DND-41 (cell line): ENCODE data around the gene NAT10.
"Not testable (repeated sequence)": the region's sequence is repeated elsewhere in the genome, so short reads cannot be mapped to it uniquely, and the experiment has no call there.

Experiments
- EZH2 ChIP-seq: IDR thresholded peaks from 3 replicates; pipeline ENCODE4 v1.6.1; 2012; ENCODE audit warnings: borderline replicate concordance, low read depth, mild to moderate bottlenecking, moderate library complexity, low read length, inconsistent platforms; ENCODE audit not compliant: severe bottlenecking
- TF ChIP-seq, protein P1 (sequence below): IDR thresholded peaks from 2 replicates; pipeline ENCODE4 v1.5.1; 2012; ENCODE audit warnings: borderline replicate concordance, low read length, moderate library complexity, mild to moderate bottlenecking; ENCODE audit not compliant: poor library complexity, severe bottlenecking; ENCODE audit errors: extremely low read depth

DNA sequence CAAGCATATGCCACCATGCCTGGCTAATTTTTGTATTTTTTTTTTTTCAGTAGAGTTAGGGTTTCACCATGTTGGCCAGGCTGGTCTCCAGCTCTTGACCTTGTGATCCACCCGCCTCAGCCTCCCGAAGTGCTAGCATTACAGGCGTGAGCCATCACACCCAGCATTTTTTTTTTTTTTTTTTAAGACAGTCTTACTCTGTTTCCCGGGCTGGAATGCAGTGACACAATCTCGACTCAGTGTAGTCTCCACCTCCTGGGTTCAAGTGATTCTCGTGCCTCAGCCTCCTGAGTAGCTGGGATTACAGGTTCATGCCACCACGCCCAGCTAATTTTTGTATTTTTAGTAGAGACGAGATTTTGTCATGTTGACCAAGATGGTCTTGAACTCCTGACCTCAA, 38.7 kb upstream of the NAT10 start:
- TF ChIP-seq, protein P1, sequence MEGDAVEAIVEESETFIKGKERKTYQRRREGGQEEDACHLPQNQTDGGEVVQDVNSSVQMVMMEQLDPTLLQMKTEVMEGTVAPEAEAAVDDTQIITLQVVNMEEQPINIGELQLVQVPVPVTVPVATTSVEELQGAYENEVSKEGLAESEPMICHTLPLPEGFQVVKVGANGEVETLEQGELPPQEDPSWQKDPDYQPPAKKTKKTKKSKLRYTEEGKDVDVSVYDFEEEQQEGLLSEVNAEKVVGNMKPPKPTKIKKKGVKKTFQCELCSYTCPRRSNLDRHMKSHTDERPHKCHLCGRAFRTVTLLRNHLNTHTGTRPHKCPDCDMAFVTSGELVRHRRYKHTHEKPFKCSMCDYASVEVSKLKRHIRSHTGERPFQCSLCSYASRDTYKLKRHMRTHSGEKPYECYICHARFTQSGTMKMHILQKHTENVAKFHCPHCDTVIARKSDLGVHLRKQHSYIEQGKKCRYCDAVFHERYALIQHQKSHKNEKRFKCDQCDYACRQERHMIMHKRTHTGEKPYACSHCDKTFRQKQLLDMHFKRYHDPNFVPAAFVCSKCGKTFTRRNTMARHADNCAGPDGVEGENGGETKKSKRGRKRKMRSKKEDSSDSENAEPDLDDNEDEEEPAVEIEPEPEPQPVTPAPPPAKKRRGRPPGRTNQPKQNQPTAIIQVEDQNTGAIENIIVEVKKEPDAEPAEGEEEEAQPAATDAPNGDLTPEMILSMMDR, result not testable (repeated sequence)
- TF ChIP-seq EZH2, result not testable (repeated sequence)
